Endothelial cell of umbilical vein (primary cell): ENCODE results near the gene LHX6. TPM values are rescaled to one million over a fixed set of nuclear protein-coding genes. Genes with fewer than 3 reads are reported as not detected.

ENCODE experiments used
- BruUV-seq: library from RNA; stranded (reverse); fragments of 400-500 nt; replicated peaks from 2 replicates; lab custom pipeline; 2021; lab: Mats Ljungman, UMichigan
- CTCF ChIA-PET: fragments of 300-600, 350-600 bp; sonication (Branson Sonifier 250); formaldehyde crosslinking; loops from one replicate; lab custom pipeline; 2021; ENCODE audit warnings: antibody characterized with exemption, inconsistent platforms; lab: Charles Lee
- POLR2A ChIA-PET: fragments of 300-600, 350-600 bp; sonication (Branson Sonifier 250); formaldehyde crosslinking; loops from one replicate; lab custom pipeline; 2021; ENCODE audit warnings: antibody characterized with exemption, inconsistent platforms; lab: Charles Lee
- DNase-seq: peaks from one replicate; pipeline ENCODE4 v3.0.0-alpha.2; 2011; ENCODE audit warnings: low read depth, low spot score
- FAIRE-seq: peaks from 2 replicates; lab custom pipeline; 2011; peaks lifted over from hg19 to GRCh38; lab: Jason Lieb, UNC
- H2AFZ ChIP-seq: 2 replicates; pipeline ENCODE4 v1.6.0; 2012; ENCODE audit warnings: low read depth, low read length, control low read depth, inconsistent platforms
- H3K27ac ChIP-seq: 2 replicates; pipeline ENCODE4 v1.5.1; 2011; ENCODE audit warnings: low read depth, mild to moderate bottlenecking, control low read depth, low read length, moderate library complexity; ENCODE audit not compliant: insufficient read depth
- H3K27me3 ChIP-seq, 2 experiments: 2 replicates each; pipeline versions ENCODE4 v1.6.0 to v1.6.1; 2011; ENCODE audit warnings: low read length in 2 of 2, mixed read lengths in 1 of 2; ENCODE audit not compliant: control insufficient read depth in 2 of 2, insufficient read depth in 2 of 2
- H3K36me3 ChIP-seq, 2 experiments: 2 replicates in 1 of 2; 3 replicates in 1 of 2; pipeline ENCODE4 v1.5.1; 2011; ENCODE audit warnings: low read length in 2 of 2, mild to moderate bottlenecking in 1 of 2, moderate library complexity in 1 of 2; ENCODE audit not compliant: control insufficient read depth in 2 of 2, insufficient read depth in 2 of 2; ENCODE audit errors: extremely low read depth in 1 of 2
- H3K4me1 ChIP-seq: 3 replicates; pipeline ENCODE4 v1.5.1; 2011; ENCODE audit warnings: mild to moderate bottlenecking, low read length; ENCODE audit not compliant: control insufficient read depth, insufficient read depth; ENCODE audit errors: extremely low read depth
- H3K4me2 ChIP-seq: 2 replicates; pipeline ENCODE4 v1.6.1; 2011; ENCODE audit warnings: low read length, control low read depth, mixed read lengths; ENCODE audit not compliant: insufficient read depth
- H3K4me3 ChIP-seq, 3 experiments: fragments of 200-600 bp in 1 of 3; sonication (generic), shearing (Covaris generic) in 1 of 3; replicated peaks in 1 of 3; 2 replicates each; pipeline ENCODE4 v1.5.1; 2011 to 2016; ENCODE audit warnings: control low read depth in 3 of 3, low read length in 3 of 3, mild to moderate bottlenecking in 2 of 3, inconsistent platforms in 1 of 3, low read depth in 1 of 3, moderate library complexity in 1 of 3; ENCODE audit not compliant: insufficient read depth in 1 of 3
- H3K79me2 ChIP-seq: 2 replicates; pipeline ENCODE4 v1.6.0; 2012; ENCODE audit warnings: low read length, inconsistent platforms; ENCODE audit not compliant: control insufficient read depth, insufficient read depth
- H3K9ac ChIP-seq: replicated peaks from 2 replicates; pipeline ENCODE3; 2011; ENCODE audit warnings: low read length, control low read depth; ENCODE audit not compliant: insufficient read depth; ENCODE audit errors: extremely low read depth
- H3K9me1 ChIP-seq: replicated peaks from 3 replicates; pipeline ENCODE4 v1.6.0; 2011; ENCODE audit warnings: mild to moderate bottlenecking, low read length; ENCODE audit not compliant: control insufficient read depth, insufficient read depth; ENCODE audit errors: extremely low read depth
- H3K9me3 ChIP-seq: replicated peaks from 2 replicates; pipeline ENCODE4 v1.5.1; 2012; ENCODE audit warnings: low read length, inconsistent platforms; ENCODE audit not compliant: control insufficient read depth, insufficient read depth
- H4K20me1 ChIP-seq: replicated peaks from 2 replicates; pipeline ENCODE3; 2011; ENCODE audit warnings: mild to moderate bottlenecking, low read length; ENCODE audit not compliant: control insufficient read depth, insufficient read depth; ENCODE audit errors: extremely low read depth
- EZH2 ChIP-seq: IDR thresholded peaks from 2 replicates; pipeline ENCODE4 v1.6.1; 2012; ENCODE audit warnings: borderline replicate concordance, low read depth, mild to moderate bottlenecking, moderate library complexity, low read length, inconsistent platforms; ENCODE audit not compliant: severe bottlenecking
- FOS ChIP-seq: IDR thresholded peaks from 2 replicates; pipeline ENCODE4 v1.6.1; 2011; ENCODE audit warnings: mild to moderate bottlenecking, low read length, moderate library complexity, borderline replicate concordance; ENCODE audit not compliant: insufficient read depth
- GATA2 ChIP-seq: IDR thresholded peaks from 2 replicates; pipeline ENCODE4 v1.7.0; 2011; ENCODE audit warnings: low read depth, mild to moderate bottlenecking, moderate library complexity, mixed read lengths, low read length; ENCODE audit not compliant: insufficient read length, insufficient read depth
- JUN ChIP-seq: IDR thresholded peaks from 2 replicates; pipeline ENCODE4 v1.6.1; 2011; ENCODE audit warnings: borderline replicate concordance, low read depth; ENCODE audit not compliant: insufficient read length, insufficient read depth
- MYC ChIP-seq: IDR thresholded peaks from one replicate; pipeline ENCODE4 v1.6.1; 2011; ENCODE audit warnings: mild to moderate bottlenecking, low read depth, low read length
- POLR2A ChIP-seq: IDR thresholded peaks from 2 replicates; pipeline ENCODE4 v1.6.1; 2012; ENCODE audit warnings: low read depth, mild to moderate bottlenecking, control low read depth, low read length
- POLR2AphosphoS5 ChIP-seq: IDR thresholded peaks from 2 replicates; pipeline ENCODE4 v1.6.1; 2012; ENCODE audit warnings: low read depth, mild to moderate bottlenecking, control low read depth, low read length, moderate library complexity; ENCODE audit not compliant: insufficient read depth
- dilution Hi-C: fragments of 300-500 bp; cut with MboI; formaldehyde crosslinking; loops from one replicate; pipeline ENCODE4 v1.15.0; 2019; ENCODE audit warnings: low sequenced_read_pairs; ENCODE audit not compliant: extremely low pct_ligation_motif_present
- intact Hi-C: fragments of 100-400 bp; cut with micrococcal nuclease; formaldehyde crosslinking; loops from one replicate; pipeline ENCODE4 v1.10.0; 2022
- polyA plus RNA-seq, 4 experiments: library from polyadenylated mRNA; depleted of rRNA in 3 of 4; stranded (reverse) in 3 of 4; unstranded in 1 of 4; fragments of >200 nt; gene quantifications; 2 replicates each; pipeline versions ENCODE4 v1.2.1 to v1.2.3, GENCODE V29; 2011 to 2012; ENCODE audit warnings: missing spikeins in 1 of 4
- total RNA-seq: library from RNA; stranded (reverse); gene quantifications from 2 replicates; pipeline ENCODE4 v1.2.3, GENCODE V29; 2021
- TF ChIP-seq, protein P1 (sequence below): IDR thresholded peaks from 2 replicates; pipeline ENCODE4 v1.6.1; 2011; ENCODE audit not compliant: insufficient read depth, insufficient read length
- TF ChIP-seq, protein P2 (sequence below), 2 donors: IDR thresholded peaks; 1 replicate in 1 of 2; 2 replicates in 1 of 2; pipeline ENCODE4 v1.5.1; 2011; ENCODE audit warnings: low read length in 2 of 2, mild to moderate bottlenecking in 2 of 2, moderate library complexity in 2 of 2, control low read depth in 1 of 2, inconsistent platforms in 1 of 2, low read depth in 1 of 2; ENCODE audit not compliant: insufficient read depth in 1 of 2; ENCODE audit errors: extremely low read depth in 1 of 2

Gene LHX6
- total and polyA plus RNA-seq, 2 donors (not counting 3 experiments of a cell fraction or from before 2014, with no cell fraction given), result 2.4 to 18.4 TPM

DNA sequence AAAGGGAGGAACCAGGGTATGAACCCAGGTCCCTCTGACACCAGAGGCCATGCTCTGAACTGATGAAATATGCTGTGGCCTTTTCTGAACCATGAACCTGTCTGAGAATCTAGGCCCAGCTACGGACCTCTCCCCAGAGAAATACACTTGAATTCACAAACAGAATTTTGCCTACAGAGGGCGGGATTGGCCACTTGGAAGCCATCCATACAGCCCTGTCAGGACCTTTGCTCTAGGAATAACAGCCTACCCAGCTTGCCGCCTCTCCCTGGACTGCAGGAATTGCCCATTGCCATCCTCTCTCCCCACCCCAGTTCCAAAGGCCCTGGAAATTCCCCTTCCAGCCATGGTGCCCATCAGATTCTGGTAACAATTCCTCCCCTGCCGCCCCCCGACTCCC is 42.5 kb downstream of the LHX6 start:
- no peaks in the 10 kb centered on the region for H3K36me3 ChIP-seq
- ChIA-PET POLR2A (no interaction called here), CTCF (interaction anchor here (0.8 to 1.0 kb wide), 2 partner anchors 62 to 164 kb away, joined by 3 to 4 read pairs; no protein-coding TSS in a partner anchor)
- no TSS peak for BruUV-seq
- no peaks in the 10 kb centered on the region for H3K9me1 ChIP-seq
- H2AFZ ChIP-seq, result no peak overlapping the region
- peaks cover 6 to 22% of the 10 kb centered on the region in 2 experiments for H3K27me3 ChIP-seq
- H3K4me3 ChIP-seq, result no peak overlapping the region
- intact Hi-C loops (no loop called here), dilution Hi-C loops (no loop called here)
- no peaks in the 10 kb centered on the region for H3K9me3 ChIP-seq
- H3K4me2 ChIP-seq, result no peak overlapping the region
- no peak for TF ChIP-seq POLR2AphosphoS5
- no peak for TF ChIP-seq EZH2
- TF ChIP-seq JUN, result no peak
- DNase-seq (peak; percentile 23), FAIRE-seq (peak; percentile 24)
- no peaks in the 10 kb centered on the region for H3K4me1 ChIP-seq
- H3K27ac ChIP-seq, result no peak overlapping the region
- H3K79me2 ChIP-seq, result no peaks in the 10 kb centered on the region
- no peaks in the 10 kb centered on the region for H4K20me1 ChIP-seq
- H3K9ac ChIP-seq, result no peak overlapping the region

DNA sequence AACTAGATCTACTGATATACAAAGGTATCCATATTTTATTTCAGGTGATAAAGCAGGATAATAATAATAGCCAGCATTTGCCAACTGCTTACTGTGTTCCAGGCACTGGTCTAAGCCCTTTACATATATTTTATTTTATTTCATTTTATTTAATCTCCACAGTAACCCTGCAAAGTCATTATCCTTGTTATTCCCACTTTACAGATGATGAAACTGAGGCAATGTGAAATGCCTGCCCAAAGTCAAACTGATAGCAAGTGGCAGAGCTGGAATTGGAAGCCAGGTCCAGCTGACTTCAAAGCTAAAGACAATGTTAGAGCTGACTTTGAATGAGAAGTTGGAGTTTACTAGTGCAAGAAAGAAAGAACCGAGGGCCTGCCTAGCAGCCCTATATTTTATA is 44.2 kb downstream of the LHX6 start:
- dilution Hi-C loops, result no loop called here
- no peaks in the 10 kb centered on the region for H4K20me1 ChIP-seq

More for the DNA sequence above, 44.2 kb downstream of the LHX6 start:
- Histone ChIP-seq H3K4me3 (no peak overlapping the region), H3K9ac (no peak overlapping the region), H3K9me1 (no peaks in the 10 kb centered on the region), H3K4me1 (no peaks in the 10 kb centered on the region), H3K36me3 (no peaks in the 10 kb centered on the region), H3K4me2 (no peak overlapping the region), H3K27me3 (peaks cover 6 to 24% of the 10 kb centered on the region in 2 experiments), H3K79me2 (no peaks in the 10 kb centered on the region), H3K27ac (no peak overlapping the region), H3K9me3 (no peaks in the 10 kb centered on the region), H2AFZ (no peak overlapping the region)
- BruUV-seq, result no TSS peak
- TF ChIP-seq POLR2AphosphoS5, result no peak
- TF ChIP-seq FOS, result no peak
- no peak for TF ChIP-seq EZH2
- TF ChIP-seq JUN, result no peak
- no peak for TF ChIP-seq GATA2
- no peak for TF ChIP-seq POLR2A
- TF ChIP-seq, protein P1, sequence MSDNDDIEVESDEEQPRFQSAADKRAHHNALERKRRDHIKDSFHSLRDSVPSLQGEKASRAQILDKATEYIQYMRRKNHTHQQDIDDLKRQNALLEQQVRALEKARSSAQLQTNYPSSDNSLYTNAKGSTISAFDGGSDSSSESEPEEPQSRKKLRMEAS, result no peak
- TF ChIP-seq, protein P2, sequence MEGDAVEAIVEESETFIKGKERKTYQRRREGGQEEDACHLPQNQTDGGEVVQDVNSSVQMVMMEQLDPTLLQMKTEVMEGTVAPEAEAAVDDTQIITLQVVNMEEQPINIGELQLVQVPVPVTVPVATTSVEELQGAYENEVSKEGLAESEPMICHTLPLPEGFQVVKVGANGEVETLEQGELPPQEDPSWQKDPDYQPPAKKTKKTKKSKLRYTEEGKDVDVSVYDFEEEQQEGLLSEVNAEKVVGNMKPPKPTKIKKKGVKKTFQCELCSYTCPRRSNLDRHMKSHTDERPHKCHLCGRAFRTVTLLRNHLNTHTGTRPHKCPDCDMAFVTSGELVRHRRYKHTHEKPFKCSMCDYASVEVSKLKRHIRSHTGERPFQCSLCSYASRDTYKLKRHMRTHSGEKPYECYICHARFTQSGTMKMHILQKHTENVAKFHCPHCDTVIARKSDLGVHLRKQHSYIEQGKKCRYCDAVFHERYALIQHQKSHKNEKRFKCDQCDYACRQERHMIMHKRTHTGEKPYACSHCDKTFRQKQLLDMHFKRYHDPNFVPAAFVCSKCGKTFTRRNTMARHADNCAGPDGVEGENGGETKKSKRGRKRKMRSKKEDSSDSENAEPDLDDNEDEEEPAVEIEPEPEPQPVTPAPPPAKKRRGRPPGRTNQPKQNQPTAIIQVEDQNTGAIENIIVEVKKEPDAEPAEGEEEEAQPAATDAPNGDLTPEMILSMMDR (IDR thresholded peaks at IDR 0.05; ENCODE audit: extremely low read depth in 1 of 2, insufficient read depth in 1 of 2, low read depth in 1 of 2, low read length in 2 of 2), result no peak
- no peak for TF ChIP-seq MYC
- intact Hi-C loops, result no loop called here
- CTCF ChIA-PET, result interaction anchor here (0.9 to 1.6 kb wide), 3 partner anchors 11 to 86 kb away, joined by 3 to 4 read pairs (median 3); no protein-coding TSS in a partner anchor
- POLR2A ChIA-PET, result no interaction called here
- no peak for FAIRE-seq
- DNase-seq, result no peak
